ENCODE results near the gene PUS7L. TPM values are rescaled to one million over a fixed set of nuclear protein-coding genes. Genes with fewer than 3 reads are reported as not detected.

The PUS7L gene
- total and polyA plus RNA-seq, 4 donors, result 1.5 to 27.0 (median 6.5) TPM

- 68 to 71% methylated on average over 3 of the region's 3 CpGs for WGBS, 2 donors
- H3K9me3 ChIP-seq (ENCODE audit: control insufficient read depth in 4 of 4, insufficient read depth in 3 of 4, low read length in 3 of 4), result no peaks in the 10 kb centered on the region
- H3K27ac ChIP-seq (ENCODE audit: low read depth in 1 of 2, low read length in 1 of 2), result no peak overlapping the region
- no peak overlapping the region for H3K9ac ChIP-seq (ENCODE audit: insufficient read depth in 1 of 2, low read length in 2 of 2)
- DNase-seq (peak; percentile 24 to 64 (median 57)), ATAC-seq (ENCODE audit: insufficient read depth, low FRiP score) (no peak)
- H3K4me1 ChIP-seq (ENCODE audit: control insufficient read depth in 5 of 5, insufficient read depth in 5 of 5, low read length in 5 of 5), result no peaks in the 10 kb centered on the region
- no peaks in the 10 kb centered on the region for H3K27me3 ChIP-seq (ENCODE audit: control insufficient read depth in 3 of 3, insufficient read depth in 3 of 3, low read length in 2 of 3)
- peaks cover 4 to 31% (median 20%) of the 10 kb centered on the region in 4 donors for H3K36me3 ChIP-seq (ENCODE audit: control insufficient read depth in 4 of 4, insufficient read depth in 4 of 4, low read length in 4 of 4)
- no peak overlapping the region for H3K4me3 ChIP-seq
- TF ChIP-seq CTCF (IDR thresholded peaks at IDR 0.05; ENCODE audit: control extremely low read depth, extremely low read depth), result no peak
Measured at GRCh38 chr12:43776498-43776897, 17.9 kb upstream of the PUS7L start.

DNA sequence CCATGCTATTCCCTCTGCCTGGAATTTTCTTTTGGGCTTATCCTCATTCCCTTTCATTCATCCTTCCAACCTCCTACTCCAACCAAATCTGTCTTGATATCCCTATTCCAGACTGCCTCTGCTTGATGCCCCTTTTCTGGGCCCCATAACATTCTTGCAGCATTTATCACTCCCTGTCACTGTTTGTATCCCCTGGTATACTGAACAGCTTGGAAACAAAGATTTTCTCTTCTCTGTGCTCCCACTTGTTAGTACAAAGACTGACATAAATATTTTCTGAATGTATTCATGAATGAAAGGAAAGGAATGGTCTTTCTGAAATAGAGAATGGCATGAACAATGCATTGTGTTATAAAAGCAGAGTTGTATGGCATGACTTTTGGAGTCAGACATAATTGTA lies 7.7 kb upstream of the PUS7L start:
- H3K36me3 ChIP-seq (ENCODE audit: control insufficient read depth in 4 of 4, insufficient read depth in 4 of 4, low read length in 4 of 4), result peaks cover 0 to 2% (median under 1%) of the 10 kb centered on the region in 4 donors
- no peaks in the 10 kb centered on the region for H3K27me3 ChIP-seq (ENCODE audit: control insufficient read depth in 3 of 3, insufficient read depth in 3 of 3, low read length in 2 of 3)
- no peak overlapping the region for H3K4me3 ChIP-seq
- no peak overlapping the region for H3K27ac ChIP-seq (ENCODE audit: low read depth in 1 of 2, low read length in 1 of 2)
- DNase-seq (no peak), ATAC-seq (ENCODE audit: insufficient read depth, low FRiP score) (no peak)
- H3K4me1 ChIP-seq (ENCODE audit: control insufficient read depth in 5 of 5, insufficient read depth in 5 of 5, low read length in 5 of 5), result no peaks in the 10 kb centered on the region
- no peak overlapping the region for H3K9ac ChIP-seq (ENCODE audit: insufficient read depth in 1 of 2, low read length in 2 of 2)
- H3K9me3 ChIP-seq (ENCODE audit: control insufficient read depth in 4 of 4, insufficient read depth in 3 of 4, low read length in 3 of 4), result no peaks in the 10 kb centered on the region
- no peak for TF ChIP-seq CTCF (IDR thresholded peaks at IDR 0.05; ENCODE audit: control extremely low read depth, extremely low read depth)

GRCh38 chr12:43764528-43764927 lies 5.9 kb upstream of the PUS7L start:
- no peak for TF ChIP-seq CTCF (IDR thresholded peaks at IDR 0.05; ENCODE audit: control extremely low read depth, extremely low read depth)
- H3K36me3 ChIP-seq (ENCODE audit: control insufficient read depth in 4 of 4, insufficient read depth in 4 of 4, low read length in 4 of 4), result no peaks in the 10 kb centered on the region
- H3K27me3 ChIP-seq (ENCODE audit: control insufficient read depth in 3 of 3, insufficient read depth in 3 of 3, low read length in 2 of 3), result no peaks in the 10 kb centered on the region
- H3K4me1 ChIP-seq (ENCODE audit: control insufficient read depth in 5 of 5, insufficient read depth in 5 of 5, low read length in 5 of 5), result peaks cover 2 to 9% (median 5%) of the 10 kb centered on the region in 5 donors
- no peak overlapping the region for H3K27ac ChIP-seq (ENCODE audit: low read depth in 1 of 2, low read length in 1 of 2)
- ATAC-seq (ENCODE audit: insufficient read depth, low FRiP score) (no peak), DNase-seq (no peak)
- H3K9me3 ChIP-seq (ENCODE audit: control insufficient read depth in 4 of 4, insufficient read depth in 3 of 4, low read length in 3 of 4), result no peaks in the 10 kb centered on the region
- no peak overlapping the region for H3K4me3 ChIP-seq
- no peak overlapping the region for H3K9ac ChIP-seq (ENCODE audit: insufficient read depth in 1 of 2, low read length in 2 of 2)

DNA sequence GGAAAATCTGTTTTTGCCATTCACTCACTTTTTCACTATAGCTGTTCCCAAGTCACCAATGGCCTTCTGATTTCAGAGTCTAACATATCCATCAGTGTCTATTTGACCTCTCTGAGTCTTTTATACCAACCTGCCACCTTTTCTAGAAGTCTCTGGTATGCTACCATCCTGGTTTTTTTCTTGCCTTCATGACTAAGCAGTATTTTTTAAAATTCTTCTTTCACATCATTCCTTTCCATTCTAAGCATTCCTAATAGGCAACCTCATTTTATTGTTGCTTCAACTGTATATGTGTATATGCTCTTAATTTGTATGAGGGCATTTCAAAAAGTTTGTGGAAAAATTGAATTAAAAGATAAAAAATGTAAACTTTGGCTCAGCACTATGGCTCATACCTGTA lies 5.2 kb upstream of the PUS7L start:
- ATAC-seq (ENCODE audit: insufficient read depth, low FRiP score) (no peak), DNase-seq (no peak)
- Histone ChIP-seq H3K36me3 (ENCODE audit: control insufficient read depth in 4 of 4, insufficient read depth in 4 of 4, low read length in 4 of 4) (no peaks in the 10 kb centered on the region), H3K9me3 (ENCODE audit: control insufficient read depth in 4 of 4, insufficient read depth in 3 of 4, low read length in 3 of 4) (no peaks in the 10 kb centered on the region), H3K27me3 (ENCODE audit: control insufficient read depth in 3 of 3, insufficient read depth in 3 of 3, low read length in 2 of 3) (no peaks in the 10 kb centered on the region), H3K27ac (ENCODE audit: low read depth in 1 of 2, low read length in 1 of 2) (no peak overlapping the region), H3K4me1 (ENCODE audit: control insufficient read depth in 5 of 5, insufficient read depth in 5 of 5, low read length in 5 of 5) (peaks cover 2 to 11% (median 5%) of the 10 kb centered on the region in 5 donors), H3K4me3 (no peak overlapping the region), H3K9ac (ENCODE audit: insufficient read depth in 1 of 2, low read length in 2 of 2) (no peak overlapping the region)
- TF ChIP-seq CTCF (IDR thresholded peaks at IDR 0.05; ENCODE audit: control extremely low read depth, extremely low read depth), result no peak

All from lung (tissue), 12 donors.